ENCODE measurements around the gene SLC25A12. TPM values are rescaled to one million over a fixed set of nuclear protein-coding genes. Genes with fewer than 3 reads are reported as not detected.
A peak's percentile ranks its signal among the peaks of the same experiment; 100 is the strongest.

Gene SLC25A12
- total RNA-seq, 2 experiments from 2014 or later, result 24.5 to 25.5 TPM

DNA sequence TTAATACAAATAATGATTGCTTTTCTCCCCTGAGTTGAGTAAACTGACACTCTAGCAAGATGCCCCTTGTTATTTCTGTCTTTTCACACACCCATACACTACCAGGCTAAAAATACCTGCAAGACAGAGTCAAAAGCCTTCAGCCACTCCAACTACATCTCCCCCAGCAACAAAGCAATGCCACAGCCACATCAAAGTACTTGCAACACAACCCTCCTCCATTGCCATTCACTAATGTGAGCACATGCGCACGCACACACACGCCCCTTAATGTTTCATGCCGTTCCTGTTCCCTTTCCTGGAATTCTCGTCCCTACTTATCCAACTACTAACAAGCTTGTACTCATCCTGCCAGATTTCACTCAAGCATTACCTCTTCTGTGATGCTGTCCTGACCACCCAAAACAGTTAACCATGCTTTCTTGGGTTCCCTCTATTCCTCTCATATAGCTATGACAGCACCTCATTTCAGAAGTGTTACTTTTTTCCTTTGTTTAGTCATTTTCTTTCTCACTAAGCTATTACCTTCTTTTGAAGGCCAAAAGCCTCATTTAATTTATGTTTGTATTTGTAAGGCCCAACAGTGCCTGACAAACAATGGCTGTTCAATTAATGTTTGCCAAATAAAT lies 29.6 kb downstream of the SLC25A12 start:
- Mint-ChIP-seq H3K9me3 (no peaks in the 10 kb centered on the region), H3K27ac (peak overlapping the region; percentile 16), H3K4me3 (no peak overlapping the region), H3K36me3 (peaks cover 21% of the 10 kb centered on the region), H3K27me3 (no peaks in the 10 kb centered on the region), H3K4me1 (peaks cover 12% of the 10 kb centered on the region)
- DNase-seq, result no peak

DNA sequence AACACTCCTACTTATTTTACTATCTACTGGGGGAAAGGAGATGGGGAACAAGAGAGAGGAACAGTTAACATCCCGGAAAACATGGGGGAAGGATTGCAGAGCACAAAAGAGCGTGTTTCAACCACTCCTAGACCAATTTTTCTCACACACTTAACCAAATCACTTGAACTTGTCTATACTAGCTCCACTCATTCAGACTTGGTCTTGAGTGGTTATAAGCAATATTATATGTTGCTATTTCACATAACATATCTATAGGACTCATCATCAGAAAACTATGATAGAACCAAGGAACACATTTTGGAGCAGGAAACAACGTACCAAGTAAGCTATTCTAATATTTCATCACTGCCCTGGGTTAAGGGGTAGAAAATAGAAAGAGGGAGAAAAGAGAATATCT lies 31.5 kb downstream of the SLC25A12 start:
- Mint-ChIP-seq H3K4me1 (peaks cover 9% of the 10 kb centered on the region), H3K27ac (no peak overlapping the region)

GRCh38 chr2:171858397-171858958 lies 35.6 kb downstream of the SLC25A12 start:
- no peaks in the 10 kb centered on the region for H3K9me3 Mint-ChIP-seq
- DNase-seq, result no peak
- H3K4me1 Mint-ChIP-seq, result peaks cover 2% of the 10 kb centered on the region
- peaks cover 24% of the 10 kb centered on the region for H3K36me3 Mint-ChIP-seq
- no peak overlapping the region for H3K27ac Mint-ChIP-seq
- no peak overlapping the region for H3K4me3 Mint-ChIP-seq
- no peaks in the 10 kb centered on the region for H3K27me3 Mint-ChIP-seq

More for the DNA sequence above, 31.5 kb downstream of the SLC25A12 start:
- Mint-ChIP-seq H3K9me3 (no peaks in the 10 kb centered on the region), H3K27me3 (no peaks in the 10 kb centered on the region), H3K4me3 (no peak overlapping the region), H3K36me3 (peaks cover 14% of the 10 kb centered on the region)
- DNase-seq, result no peak

DNA sequence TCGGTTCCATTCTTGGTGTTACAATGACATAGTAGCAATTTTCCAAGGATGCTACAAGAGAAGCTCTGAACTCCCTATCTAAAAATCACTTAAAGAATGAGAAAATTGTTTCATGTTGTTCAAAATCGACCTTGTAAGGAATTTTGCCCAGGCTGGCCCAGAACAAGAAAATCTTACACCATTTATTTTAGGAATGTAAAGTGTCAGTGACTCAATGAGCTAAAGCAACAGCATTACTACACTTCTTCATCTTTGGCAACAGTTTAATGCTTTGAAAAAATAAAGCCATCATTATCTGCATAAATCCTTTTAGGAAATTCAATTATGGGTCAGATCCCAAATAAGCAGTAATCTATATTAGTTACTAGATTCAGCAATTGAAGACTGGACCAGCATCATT lies 38.6 kb downstream of the SLC25A12 start:
- Mint-ChIP-seq H3K36me3 (peaks cover 27% of the 10 kb centered on the region), H3K9me3 (no peaks in the 10 kb centered on the region), H3K27ac (no peak overlapping the region), H3K4me3 (no peak overlapping the region), H3K27me3 (no peaks in the 10 kb centered on the region), H3K4me1 (peaks cover 2% of the 10 kb centered on the region)
- DNase-seq, result no peak

DNA sequence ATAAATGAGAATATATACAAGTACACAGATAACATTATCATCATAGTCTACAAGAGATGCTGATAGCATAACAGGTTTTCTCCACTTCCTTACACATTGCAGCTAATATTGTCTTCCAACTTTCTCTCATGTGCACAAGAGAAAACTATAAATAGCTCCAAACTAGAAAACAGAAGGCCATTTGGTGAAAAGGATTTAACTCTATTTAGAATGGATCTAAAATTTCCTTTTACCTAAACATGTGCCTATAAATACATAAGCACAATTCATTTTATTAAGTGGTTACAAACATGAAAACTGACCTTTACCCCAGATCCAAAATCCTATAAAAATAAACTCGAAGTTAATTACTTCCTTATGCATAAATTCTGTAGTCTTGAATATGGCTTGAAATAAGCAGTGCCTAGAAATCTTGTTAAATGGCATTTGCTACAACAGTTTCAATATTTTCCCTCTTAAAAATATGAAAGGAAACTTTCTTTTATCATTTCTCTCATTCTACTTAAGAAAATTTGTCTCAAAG lies 41.6 kb downstream of the SLC25A12 start:
- peaks cover 28% of the 10 kb centered on the region for H3K36me3 Mint-ChIP-seq
- no peaks in the 10 kb centered on the region for H3K27me3 Mint-ChIP-seq
- H3K4me1 Mint-ChIP-seq, result peaks cover 2% of the 10 kb centered on the region
- no peak overlapping the region for H3K4me3 Mint-ChIP-seq
- no peaks in the 10 kb centered on the region for H3K9me3 Mint-ChIP-seq
- DNase-seq, result no peak
- no peak overlapping the region for H3K27ac Mint-ChIP-seq

- no peak for DNase-seq
- no peak overlapping the region for H3K4me3 Mint-ChIP-seq
- no peak overlapping the region for H3K27ac Mint-ChIP-seq
- no peaks in the 10 kb centered on the region for H3K27me3 Mint-ChIP-seq
- H3K9me3 Mint-ChIP-seq, result no peaks in the 10 kb centered on the region
- peaks cover 8% of the 10 kb centered on the region for H3K36me3 Mint-ChIP-seq
- H3K4me1 Mint-ChIP-seq, result no peaks in the 10 kb centered on the region
These were observed 46.4 kb downstream of the SLC25A12 start for GRCh38 chr2:171847627-171848026.

DNA sequence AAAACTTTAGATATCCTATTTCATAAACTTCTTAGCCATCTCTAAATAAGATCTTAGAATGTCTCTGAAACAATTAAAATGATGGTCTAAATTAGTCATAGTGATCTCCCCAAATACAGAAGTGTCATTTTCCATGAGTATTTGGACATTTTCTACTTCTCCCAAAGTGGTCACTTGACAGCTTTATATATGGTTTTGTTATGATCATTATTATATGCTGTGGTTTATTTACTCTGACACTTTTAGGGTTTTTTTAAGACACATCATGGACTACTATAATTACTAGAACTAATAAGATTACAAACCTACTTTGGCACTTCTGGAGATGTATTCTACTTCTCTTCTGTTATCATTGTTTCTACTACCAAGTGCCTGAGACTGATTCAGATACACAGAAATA lies 47.1 kb downstream of the SLC25A12 start:
- Mint-ChIP-seq H3K27me3 (no peaks in the 10 kb centered on the region), H3K9me3 (no peaks in the 10 kb centered on the region), H3K27ac (no peak overlapping the region), H3K4me3 (no peak overlapping the region), H3K4me1 (no peaks in the 10 kb centered on the region), H3K36me3 (peaks cover 9% of the 10 kb centered on the region)
- no peak for DNase-seq

DNA sequence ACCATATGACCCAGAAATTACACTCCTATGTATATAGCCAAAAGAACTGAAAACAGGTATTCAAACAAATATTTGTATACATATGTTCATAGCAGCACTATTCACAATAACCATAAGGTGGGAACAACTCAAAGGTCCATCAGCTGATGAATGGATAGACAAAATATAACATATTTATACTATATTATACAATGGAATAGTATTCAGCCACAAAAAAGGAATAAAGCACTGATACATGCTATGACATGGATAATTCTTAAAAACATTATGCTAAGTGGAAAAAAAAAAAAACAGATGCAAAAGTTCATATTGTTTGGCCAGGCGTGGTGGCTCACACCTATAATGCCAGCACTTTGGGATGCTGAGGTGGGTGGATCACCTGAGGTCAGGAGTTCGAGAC lies 52.0 kb downstream of the SLC25A12 start:
- Mint-ChIP-seq H3K4me3 (no peak overlapping the region), H3K4me1 (no peaks in the 10 kb centered on the region), H3K9me3 (no peaks in the 10 kb centered on the region), H3K27me3 (no peaks in the 10 kb centered on the region), H3K27ac (no peak overlapping the region), H3K36me3 (peaks cover 18% of the 10 kb centered on the region)
- DNase-seq, result no peak

- Mint-ChIP-seq H3K9me3 (no peaks in the 10 kb centered on the region), H3K4me3 (no peak overlapping the region), H3K27me3 (no peaks in the 10 kb centered on the region), H3K36me3 (peaks cover 46% of the 10 kb centered on the region), H3K27ac (no peak overlapping the region), H3K4me1 (no peaks in the 10 kb centered on the region)
- DNase-seq, result no peak
These were observed 56.3 kb downstream of the SLC25A12 start for GRCh38 chr2:171837736-171838135.

GRCh38 chr2:171836146-171836910 lies 57.7 kb downstream of the SLC25A12 start:
- Mint-ChIP-seq H3K36me3 (peaks cover 55% of the 10 kb centered on the region), H3K9me3 (peaks cover 2% of the 10 kb centered on the region), H3K4me3 (no peak overlapping the region), H3K4me1 (no peaks in the 10 kb centered on the region), H3K27ac (no peak overlapping the region), H3K27me3 (no peaks in the 10 kb centered on the region)
- no peak for DNase-seq

GRCh38 chr2:171835386-171835785 lies 58.7 kb downstream of the SLC25A12 start:
- Mint-ChIP-seq H3K36me3 (peaks cover 55% of the 10 kb centered on the region), H3K9me3 (peaks cover 4% of the 10 kb centered on the region), H3K4me3 (no peak overlapping the region), H3K4me1 (no peaks in the 10 kb centered on the region), H3K27ac (no peak overlapping the region), H3K27me3 (no peaks in the 10 kb centered on the region)
- no peak for DNase-seq

DNA sequence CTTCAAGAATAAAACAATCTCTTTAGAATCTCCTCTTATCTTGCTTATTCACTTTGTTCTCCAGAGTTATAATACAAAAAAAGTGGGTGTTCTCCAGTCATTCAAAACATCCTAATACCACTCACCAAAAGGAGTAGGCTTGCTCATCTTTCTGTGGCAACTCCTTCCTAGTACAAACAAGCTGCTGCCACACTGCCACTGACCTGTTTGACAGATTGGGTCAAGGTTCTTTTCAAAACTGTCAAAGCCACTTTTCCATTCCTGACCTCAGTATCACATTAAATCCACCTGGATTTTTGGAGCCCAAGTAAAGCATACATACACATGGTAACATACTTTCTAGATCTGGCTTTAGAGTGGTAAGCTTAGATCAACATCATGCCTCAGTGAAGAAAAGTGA lies 59.8 kb downstream of the SLC25A12 start:
- Mint-ChIP-seq H3K27me3 (no peaks in the 10 kb centered on the region), H3K36me3 (peaks cover 60% of the 10 kb centered on the region)

GRCh38 chr2:171832489-171832888 lies 61.6 kb downstream of the SLC25A12 start:
- H3K27me3 Mint-ChIP-seq, result no peaks in the 10 kb centered on the region
- no peak for DNase-seq
- peaks cover 63% of the 10 kb centered on the region for H3K36me3 Mint-ChIP-seq
- H3K9me3 Mint-ChIP-seq, result peaks cover 4% of the 10 kb centered on the region
- no peaks in the 10 kb centered on the region for H3K4me1 Mint-ChIP-seq
- no peak overlapping the region for H3K4me3 Mint-ChIP-seq
- no peak overlapping the region for H3K27ac Mint-ChIP-seq

More for the DNA sequence above, 59.8 kb downstream of the SLC25A12 start:
- no peak for DNase-seq
- H3K9me3 Mint-ChIP-seq, result peaks cover 4% of the 10 kb centered on the region
- H3K27ac Mint-ChIP-seq, result no peak overlapping the region
- no peak overlapping the region for H3K4me3 Mint-ChIP-seq
- H3K4me1 Mint-ChIP-seq, result no peaks in the 10 kb centered on the region

- no peaks in the 10 kb centered on the region for H3K4me1 Mint-ChIP-seq
- no peak overlapping the region for H3K27ac Mint-ChIP-seq
- H3K27me3 Mint-ChIP-seq, result no peaks in the 10 kb centered on the region
- no peak overlapping the region for H3K4me3 Mint-ChIP-seq
- no peak for DNase-seq
- H3K36me3 Mint-ChIP-seq, result peaks cover 54% of the 10 kb centered on the region
- peaks cover 4% of the 10 kb centered on the region for H3K9me3 Mint-ChIP-seq
These were observed 64.0 kb downstream of the SLC25A12 start for GRCh38 chr2:171830039-171830438.

- Mint-ChIP-seq H3K27ac (no peak overlapping the region), H3K27me3 (no peaks in the 10 kb centered on the region), H3K4me3 (no peak overlapping the region), H3K4me1 (no peaks in the 10 kb centered on the region), H3K36me3 (peaks cover 10% of the 10 kb centered on the region), H3K9me3 (no peaks in the 10 kb centered on the region)
- no peak for DNase-seq
These were observed 70.0 kb downstream of the SLC25A12 start for GRCh38 chr2:171824086-171824485.

Data from activated naive CD8-positive, alpha-beta T cell treated with anti-CD3 and anti-CD28 coated beads for 36 hours (primary cell).